IMR-90 (cell line): Measurements from ENCODE around the gene CCR5AS.

Experiments
- ATAC-seq: fragments of 200-7000 bp; cut with Tn5 transposase; 2 replicates; pipeline ENCODE4 v1.9.1; 2020; ENCODE audit warnings: low read depth, mild to moderate bottlenecking, moderate library complexity
- BruUV-seq: library from RNA; stranded (reverse); fragments of 400-500 nt; replicated peaks from 2 replicates; lab custom pipeline; 2021; lab: Mats Ljungman, UMichigan
- CTCF ChIA-PET: fragments of 300-600 bp; formaldehyde crosslinking; extraction: SDS; loops from one replicate; lab custom pipeline; 2021; ENCODE audit warnings: antibody characterized with exemption; lab: Yijun Ruan, JAX
- POLR2A ChIA-PET: fragments of 300-600 bp; sonication (Branson Sonifier 250); formaldehyde crosslinking; loops from one replicate; lab custom pipeline; 2022; ENCODE audit warnings: antibody characterized with exemption; ENCODE audit not compliant: unreplicated experiment; lab: Charles Lee
- DNase-seq: peaks from one replicate; pipeline ENCODE4 v3.0.0; 2013
- H2AFZ ChIP-seq: replicated peaks from 2 replicates; pipeline ENCODE3; 2013; ENCODE audit warnings: low read length, mild to moderate bottlenecking; ENCODE audit not compliant: poor library complexity
- H2AK5ac ChIP-seq: 2 replicates; pipeline ENCODE4 v1.6.1; 2013; ENCODE audit warnings: low read depth, low read length, inconsistent platforms
- H2AK9ac ChIP-seq: replicated peaks from 2 replicates; pipeline ENCODE3; 2013; ENCODE audit warnings: mild to moderate bottlenecking, low read depth, low read length, moderate library complexity; ENCODE audit not compliant: poor library complexity
- H2BK120ac ChIP-seq: 2 replicates; pipeline ENCODE4 v1.6.1; 2013; ENCODE audit warnings: low read depth, low read length, inconsistent platforms
- H2BK15ac ChIP-seq: 3 replicates; pipeline ENCODE4 v1.6.1; 2013; ENCODE audit warnings: low read depth, low read length, inconsistent platforms
- H2BK20ac ChIP-seq: 2 replicates; pipeline ENCODE4 v1.6.1; 2013; ENCODE audit warnings: low read depth, mild to moderate bottlenecking, inconsistent platforms, low read length, moderate library complexity
- H2BK5ac ChIP-seq: 2 replicates; pipeline ENCODE4 v1.6.1; 2013; ENCODE audit warnings: mild to moderate bottlenecking, low read depth, low read length, inconsistent platforms; ENCODE audit not compliant: poor library complexity, severe bottlenecking
- H3K14ac ChIP-seq: replicated peaks from 2 replicates; pipeline ENCODE4 v1.6.1; 2013; ENCODE audit warnings: low read depth, low read length, inconsistent platforms
- H3K18ac ChIP-seq: 2 replicates; pipeline ENCODE4 v1.6.1; 2013; ENCODE audit warnings: low read depth, low read length, control low read depth
- H3K23ac ChIP-seq: 2 replicates; pipeline ENCODE4 v1.6.1; 2013; ENCODE audit warnings: low read depth, low read length, inconsistent platforms
- H3K27ac ChIP-seq: 2 replicates; pipeline ENCODE4 v1.5.1; 2013; ENCODE audit warnings: mild to moderate bottlenecking, control low read depth, low read length; ENCODE audit not compliant: insufficient read depth
- H3K27me3 ChIP-seq: 2 replicates; pipeline ENCODE4 v1.6.1; 2013; ENCODE audit warnings: low read length; ENCODE audit not compliant: control insufficient read depth, insufficient read depth
- H3K36me3 ChIP-seq: 2 replicates; pipeline ENCODE4 v1.6.1; 2013; ENCODE audit warnings: low read length, mixed read lengths; ENCODE audit not compliant: control insufficient read depth, insufficient read depth
- H3K4ac ChIP-seq: 2 replicates; pipeline ENCODE4 v1.6.1; 2013; ENCODE audit warnings: low read depth, low read length, inconsistent platforms
- H3K4me1 ChIP-seq: 2 replicates; pipeline ENCODE4 v1.6.1; 2013; ENCODE audit warnings: low read length, mixed read lengths; ENCODE audit not compliant: control insufficient read depth, insufficient read depth
- H3K4me2 ChIP-seq: 2 replicates; pipeline ENCODE4 v1.6.1; 2013; ENCODE audit warnings: low read depth, mild to moderate bottlenecking, control low read depth, low read length, moderate library complexity
- H3K4me3 ChIP-seq: 2 replicates; pipeline ENCODE4 v1.5.1; 2013; ENCODE audit warnings: low read depth, mild to moderate bottlenecking, control low read depth, low read length, moderate library complexity; ENCODE audit not compliant: insufficient read depth
- H3K56ac ChIP-seq: 2 replicates; pipeline ENCODE4 v1.6.1; 2013; ENCODE audit warnings: low read length, inconsistent platforms; ENCODE audit not compliant: insufficient read depth; ENCODE audit errors: extremely low read depth
- H3K79me1 ChIP-seq, 2 experiments: 2 replicates each; pipeline ENCODE4 v1.6.1; 2013; ENCODE audit warnings: low read length in 2 of 2, inconsistent platforms in 1 of 2, low read depth in 1 of 2
- H3K9ac ChIP-seq: 2 replicates; pipeline ENCODE4 v1.6.1; 2013; ENCODE audit warnings: low read depth, low read length, control low read depth
- H3K9me1 ChIP-seq: 2 replicates; pipeline ENCODE4 v1.6.1; 2013; ENCODE audit warnings: low read length, inconsistent platforms; ENCODE audit not compliant: insufficient read depth
- H3K9me3 ChIP-seq: 2 replicates; pipeline ENCODE4 v1.6.1; 2013; ENCODE audit warnings: low read length; ENCODE audit not compliant: control insufficient read depth, insufficient read depth
- H4K20me1 ChIP-seq: 2 replicates; pipeline ENCODE4 v1.6.1; 2013; ENCODE audit warnings: low read length, inconsistent platforms; ENCODE audit not compliant: insufficient read depth
- H4K5ac ChIP-seq: 2 replicates; pipeline ENCODE4 v1.6.1; 2013; ENCODE audit warnings: mild to moderate bottlenecking, low read depth, low read length, control low read depth
- H4K8ac ChIP-seq, 2 experiments: 2 replicates each; pipeline ENCODE4 v1.6.1; 2013; ENCODE audit warnings: low read depth in 2 of 2, low read length in 2 of 2, control low read depth in 1 of 2, inconsistent platforms in 1 of 2
- H4K91ac ChIP-seq: 2 replicates; pipeline ENCODE4 v1.6.1; 2013; ENCODE audit warnings: low read depth, low read length, inconsistent platforms; ENCODE audit not compliant: insufficient read depth
- BHLHE40 ChIP-seq: fragments of 150-350 bp; IDR thresholded peaks from 2 replicates; pipeline ENCODE4 v1.6.1; 2016; ENCODE audit warnings: mild to moderate bottlenecking, low read depth, low read length
- CEBPB ChIP-seq: IDR thresholded peaks from 2 replicates; pipeline ENCODE4 v1.6.1; 2012; ENCODE audit warnings: low read depth, low read length, improper control_type of control experiment
- CHD1 ChIP-seq: IDR thresholded peaks from 2 replicates; pipeline ENCODE4 v1.6.1; 2012; ENCODE audit warnings: low read depth, low read length, improper control_type of control experiment
- CTCF ChIP-seq: conservative IDR thresholded peaks from 2 replicates; pipeline ENCODE4 v1.5.1; 2012; ENCODE audit warnings: mild to moderate bottlenecking, low read depth, low read length, improper control_type of control experiment
- FOS ChIP-seq: fragments of 150-350 bp; IDR thresholded peaks from 2 replicates; pipeline ENCODE4 v1.6.1; 2016; ENCODE audit warnings: low read depth, low read length
- MAFK ChIP-seq: IDR thresholded peaks from 2 replicates; pipeline ENCODE4 v1.6.1; 2012; ENCODE audit warnings: low read depth, low read length, improper control_type of control experiment
- MAZ ChIP-seq: IDR thresholded peaks from 2 replicates; pipeline ENCODE4 v1.6.1; 2012; ENCODE audit warnings: low read depth, mild to moderate bottlenecking, low read length, improper control_type of control experiment, moderate library complexity, borderline replicate concordance
- MXI1 ChIP-seq: IDR thresholded peaks from 2 replicates; pipeline ENCODE4 v1.6.1; 2012; ENCODE audit warnings: low read depth, mild to moderate bottlenecking, low read length, moderate library complexity, borderline replicate concordance
- NFE2L2 ChIP-seq: fragments of 150-350 bp; IDR thresholded peaks from 2 replicates; pipeline ENCODE4 v1.6.1; 2016; ENCODE audit warnings: low read depth, mild to moderate bottlenecking, low read length
- POLR2A ChIP-seq: IDR thresholded peaks from 2 replicates; pipeline ENCODE4 v1.6.1; 2012; ENCODE audit warnings: mild to moderate bottlenecking, low read depth, low read length
- RAD21 ChIP-seq: IDR thresholded peaks from 2 replicates; pipeline ENCODE4 v1.6.1; 2012; ENCODE audit warnings: low read length, improper control_type of control experiment
- RCOR1 ChIP-seq: IDR thresholded peaks from 2 replicates; pipeline ENCODE4 v1.6.1; 2012; ENCODE audit warnings: mild to moderate bottlenecking, low read length, improper control_type of control experiment; ENCODE audit not compliant: insufficient replicate concordance
- RFX5 ChIP-seq: IDR thresholded peaks from 2 replicates; pipeline ENCODE4 v1.8.0; 2012; ENCODE audit warnings: low read depth, mild to moderate bottlenecking, low read length, moderate library complexity
- SMC3 ChIP-seq: fragments of 150-350 bp; IDR thresholded peaks from 2 replicates; pipeline ENCODE4 v1.6.1; 2016; ENCODE audit warnings: low read depth, mild to moderate bottlenecking, antibody characterized with exemption, low read length, moderate library complexity
- WGBS, 2 experiments: methylation state at CpG; one replicate each; pipeline versions ENCODE4 v1.1.5 to v1.1.7; 2013; ENCODE audit warnings: missing lambda C conversion rate in 2 of 2; ENCODE audit not compliant: insufficient read length in 1 of 2; ENCODE audit errors: extremely low coverage in 2 of 2; 5-methylcytosine and 5-hydroxymethylcytosine counted together
- dilution Hi-C: fragments of 300-500 bp; cut with HindIII; formaldehyde crosslinking; loops from one replicate; pipeline ENCODE4 v1.14.3; 2018; ENCODE audit warnings: low sequenced_read_pairs; ENCODE audit not compliant: unreplicated experiment
- in situ Hi-C: fragments of 300-500 bp; cut with MboI; formaldehyde crosslinking; loops from 3 replicates; pipeline ENCODE4 v1.14.3; 2019; ENCODE audit warnings: low sequenced_read_pairs, inconsistent platforms, mixed read lengths
- intact Hi-C: fragments of 100-400 bp; cut with micrococcal nuclease; formaldehyde crosslinking; loops from 2 replicates; pipeline ENCODE4 v1.10.0; 2022
- TF ChIP-seq, protein P1 (sequence below): fragments of 150-350 bp; IDR thresholded peaks from 2 replicates; pipeline ENCODE4 v1.6.1; 2016; ENCODE audit warnings: low read depth, mild to moderate bottlenecking, low read length, moderate library complexity, borderline replicate concordance
- TF ChIP-seq, protein P2 (sequence below): fragments of 150-350 bp; IDR thresholded peaks from 2 replicates; pipeline ENCODE4 v1.6.1; 2017; ENCODE audit warnings: mild to moderate bottlenecking, antibody characterized with exemption, low read length, low read depth

Gene CCR5AS

GRCh38 chr3:46358466-46358865, 48.4 kb downstream of the CCR5AS start:
- Histone ChIP-seq H3K27me3 (peaks cover 53% of the 10 kb centered on the region), H3K4ac (no peak overlapping the region), H3K9ac (no peak overlapping the region), H3K23ac (no peak overlapping the region), H4K5ac (no peak overlapping the region), H3K4me3 (no peak overlapping the region), H3K18ac (no peak overlapping the region), H3K79me1 (no peaks in the 10 kb centered on the region), H3K9me1 (no peaks in the 10 kb centered on the region), H2BK20ac (no peak overlapping the region), H4K8ac (no peak overlapping the region), H2AK9ac (no peak overlapping the region), H3K36me3 (no peaks in the 10 kb centered on the region), H3K9me3 (no peaks in the 10 kb centered on the region), H2AK5ac (no peak overlapping the region), H2BK15ac (no peak overlapping the region), H3K4me1 (no peaks in the 10 kb centered on the region), H3K14ac (no peak overlapping the region), H2BK120ac (no peak overlapping the region), H2AFZ (no peak overlapping the region), H2BK5ac (no peak overlapping the region), H3K56ac (no peak overlapping the region), H4K91ac (no peak overlapping the region), H3K4me2 (no peak overlapping the region), H3K27ac (no peak overlapping the region), H4K20me1 (no peaks in the 10 kb centered on the region)
- ChIA-PET CTCF (no interaction called here), POLR2A (no interaction called here)
- no peak for DNase-seq
- BruUV-seq, result no TSS peak
- no peak for ATAC-seq
- dilution Hi-C loops (no loop called here), intact Hi-C loops (no loop called here), in situ Hi-C loops (no loop called here)
- WGBS, 2 experiments, result no CpG with 5 or more reads among the region's 6 CpGs
- TF ChIP-seq MAZ (no peak), BHLHE40 (no peak), MXI1 (no peak), RAD21 (no peak), FOS (no peak), RFX5 (no peak), CTCF (no peak), POLR2A (no peak), RCOR1 (no peak), CEBPB (no peak), CHD1 (no peak), SMC3 (no peak), MAFK (no peak), NFE2L2 (no peak)
- TF ChIP-seq, protein P1, sequence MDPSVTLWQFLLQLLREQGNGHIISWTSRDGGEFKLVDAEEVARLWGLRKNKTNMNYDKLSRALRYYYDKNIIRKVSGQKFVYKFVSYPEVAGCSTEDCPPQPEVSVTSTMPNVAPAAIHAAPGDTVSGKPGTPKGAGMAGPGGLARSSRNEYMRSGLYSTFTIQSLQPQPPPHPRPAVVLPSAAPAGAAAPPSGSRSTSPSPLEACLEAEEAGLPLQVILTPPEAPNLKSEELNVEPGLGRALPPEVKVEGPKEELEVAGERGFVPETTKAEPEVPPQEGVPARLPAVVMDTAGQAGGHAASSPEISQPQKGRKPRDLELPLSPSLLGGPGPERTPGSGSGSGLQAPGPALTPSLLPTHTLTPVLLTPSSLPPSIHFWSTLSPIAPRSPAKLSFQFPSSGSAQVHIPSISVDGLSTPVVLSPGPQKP, result no peak
- TF ChIP-seq, protein P2, sequence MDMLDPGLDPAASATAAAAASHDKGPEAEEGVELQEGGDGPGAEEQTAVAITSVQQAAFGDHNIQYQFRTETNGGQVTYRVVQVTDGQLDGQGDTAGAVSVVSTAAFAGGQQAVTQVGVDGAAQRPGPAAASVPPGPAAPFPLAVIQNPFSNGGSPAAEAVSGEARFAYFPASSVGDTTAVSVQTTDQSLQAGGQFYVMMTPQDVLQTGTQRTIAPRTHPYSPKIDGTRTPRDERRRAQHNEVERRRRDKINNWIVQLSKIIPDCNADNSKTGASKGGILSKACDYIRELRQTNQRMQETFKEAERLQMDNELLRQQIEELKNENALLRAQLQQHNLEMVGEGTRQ, result no peak
